Right renal cortex interstitium (tissue), 3 donors: Measurements from ENCODE around the gene ATF6. TPM values are rescaled to one million over a fixed set of nuclear protein-coding genes. Genes with fewer than 3 reads are reported as not detected.

Experiments used
- DNase-seq, 3 donors: peaks; one replicate each; pipeline ENCODE4 v3.0.0-alpha.2; 2013; ENCODE audit warnings: low read depth in 3 of 3, low spot score in 2 of 3
- polyA plus RNA-seq, 3 donors: library from polyadenylated mRNA; unstranded; fragments of 120-200 nt; gene quantifications; one replicate each; pipeline ENCODE4 v1.2.1, GENCODE V29; 2013; ENCODE audit not compliant: insufficient read length in 3 of 3

The ATF6 gene
- polyA plus RNA-seq, 3 donors, result 34.2 to 36.0 (median 35.0) TPM

DNA sequence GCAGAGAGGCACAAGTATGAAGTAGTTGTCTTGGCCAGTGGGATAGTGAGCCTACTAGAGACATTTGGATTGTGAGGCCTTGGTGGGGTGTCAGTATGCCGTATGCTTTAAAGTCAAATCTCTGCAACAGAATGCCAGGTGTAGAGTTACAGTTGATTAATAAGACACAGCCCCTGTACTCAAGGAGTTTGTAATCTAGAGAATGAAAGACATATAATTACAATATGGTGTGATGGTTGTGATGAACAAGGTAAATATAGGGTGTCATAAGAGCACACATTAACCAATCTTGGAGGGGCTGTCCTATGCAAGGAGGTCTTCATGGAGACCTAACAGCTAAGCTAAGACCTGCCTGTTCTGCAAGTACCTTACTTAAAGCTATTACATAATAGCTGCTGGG lies 113.1 kb downstream of the ATF6 start:
- DNase-seq, result no peak

DNA sequence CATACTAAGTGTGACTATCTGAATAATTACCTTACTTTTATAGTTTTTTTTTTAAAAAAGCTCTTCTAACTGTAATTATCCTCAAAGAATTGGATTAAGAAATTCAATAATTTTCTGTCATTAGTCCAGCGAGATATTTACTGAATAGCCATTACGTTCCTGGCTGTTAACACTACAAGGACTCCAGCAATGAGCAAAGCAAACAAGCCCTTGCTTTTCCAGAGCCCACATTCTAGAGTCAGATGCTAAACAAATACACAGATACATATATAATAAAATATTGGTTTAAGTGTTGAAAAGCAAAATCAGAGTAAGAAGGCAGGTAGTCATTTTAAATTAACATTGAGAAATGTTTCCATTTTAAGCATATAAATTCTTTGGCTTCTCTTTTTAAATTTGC lies 118.4 kb downstream of the ATF6 start:
- DNase-seq, result no peak

DNA sequence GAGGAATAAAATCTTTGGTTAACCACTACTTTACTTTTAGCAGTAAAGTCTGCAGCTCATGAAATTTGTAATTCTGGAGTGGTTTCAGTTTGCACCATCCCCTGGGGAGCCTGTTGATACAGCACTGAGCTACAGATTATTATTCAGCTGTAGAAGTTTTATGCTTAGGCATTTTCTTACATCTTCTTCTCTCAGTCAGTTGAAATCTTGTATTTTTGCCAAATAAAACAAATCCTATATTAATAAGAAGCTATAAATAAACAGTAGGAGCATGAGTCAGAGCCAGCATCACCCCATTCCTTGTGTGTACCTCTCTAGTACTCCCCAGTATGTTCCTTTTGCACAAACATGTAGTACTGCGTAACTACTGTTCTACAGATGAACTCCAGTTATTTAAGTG lies 118.9 kb downstream of the ATF6 start:
- no peak for DNase-seq

DNA sequence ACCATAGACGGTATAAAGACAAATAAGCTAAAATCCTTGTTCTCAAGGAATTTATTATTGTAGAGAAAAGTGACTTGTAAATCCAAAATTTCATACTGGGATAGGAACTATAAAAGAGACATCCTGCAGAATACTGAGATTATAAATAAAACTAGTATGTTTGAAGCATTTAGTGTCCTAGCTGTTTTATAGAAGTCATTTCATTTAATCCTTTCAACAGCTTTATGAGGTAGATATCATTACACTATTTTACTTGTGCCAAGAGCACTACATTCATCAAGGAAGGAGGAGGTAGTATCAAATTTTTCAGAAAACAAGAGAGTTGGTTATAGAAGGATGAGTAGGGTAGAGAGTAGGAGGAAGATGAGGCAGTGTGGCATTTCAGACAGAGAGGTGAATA lies 119.6 kb downstream of the ATF6 start:
- DNase-seq, result no peak

DNA sequence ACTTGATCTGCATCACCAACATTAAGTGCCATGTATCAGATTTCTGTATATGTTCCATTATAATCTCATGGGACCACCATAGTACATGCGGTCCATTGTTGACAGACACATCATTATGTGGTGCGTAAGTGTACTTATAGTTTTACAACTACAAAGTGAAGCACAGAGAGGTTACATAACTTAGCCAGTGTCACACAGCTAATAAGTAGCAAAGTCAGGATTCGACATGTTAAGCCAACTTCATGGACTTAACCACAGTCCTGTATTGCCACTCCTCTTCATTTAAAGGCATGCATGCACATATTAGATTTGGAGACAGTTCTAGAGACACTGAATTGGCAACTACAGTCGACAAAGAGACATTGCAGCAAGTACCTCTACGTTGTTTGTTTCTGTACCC lies 120.5 kb downstream of the ATF6 start:
- no peak for DNase-seq

DNA sequence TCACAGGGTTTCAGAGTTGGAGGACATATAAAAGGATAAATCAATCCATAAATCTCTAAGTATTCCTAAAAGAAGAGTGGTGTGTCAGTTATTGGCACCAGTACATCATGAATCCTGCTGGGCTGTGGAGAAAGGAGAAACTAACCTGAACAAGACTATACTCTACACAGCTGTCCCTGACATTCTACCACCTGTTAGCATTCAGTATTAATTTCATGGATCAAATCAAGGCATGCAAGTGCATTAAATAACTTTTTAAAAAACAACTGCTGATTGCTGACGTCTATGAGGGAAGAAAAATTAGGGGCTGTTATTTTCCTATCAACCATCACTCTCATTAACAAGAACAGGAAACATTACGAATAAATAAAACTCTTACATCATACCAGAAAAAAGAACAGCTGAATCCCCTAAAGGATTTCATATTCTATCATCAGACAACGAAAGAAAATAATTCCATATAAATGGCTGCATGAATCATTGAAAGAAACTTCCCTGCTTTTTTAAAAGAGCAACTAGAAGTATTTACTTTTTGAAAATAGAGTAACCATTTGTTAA lies 121.7 kb downstream of the ATF6 start:
- no peak for DNase-seq

DNA sequence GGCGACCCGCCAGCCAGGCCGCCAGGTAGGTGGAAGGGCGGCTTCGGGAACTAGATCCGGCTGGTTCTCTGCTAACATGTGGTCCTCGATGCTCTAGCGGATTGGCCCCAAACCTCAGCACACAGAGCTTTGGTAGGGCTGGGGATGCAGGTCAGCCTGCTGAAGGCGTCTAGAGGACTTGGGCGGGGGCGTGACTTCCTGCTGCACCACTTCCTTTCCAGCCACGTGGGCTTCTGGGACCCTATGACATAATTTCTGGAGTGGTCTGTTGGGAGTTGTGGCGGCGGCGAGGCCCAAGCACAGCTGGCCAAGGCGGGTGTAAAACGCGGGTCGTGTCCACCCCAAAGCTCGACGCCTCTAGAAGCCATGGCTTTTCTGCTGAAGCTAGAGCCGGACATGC lies 124.5 kb downstream of the ATF6 start:
- no peak for DNase-seq

DNA sequence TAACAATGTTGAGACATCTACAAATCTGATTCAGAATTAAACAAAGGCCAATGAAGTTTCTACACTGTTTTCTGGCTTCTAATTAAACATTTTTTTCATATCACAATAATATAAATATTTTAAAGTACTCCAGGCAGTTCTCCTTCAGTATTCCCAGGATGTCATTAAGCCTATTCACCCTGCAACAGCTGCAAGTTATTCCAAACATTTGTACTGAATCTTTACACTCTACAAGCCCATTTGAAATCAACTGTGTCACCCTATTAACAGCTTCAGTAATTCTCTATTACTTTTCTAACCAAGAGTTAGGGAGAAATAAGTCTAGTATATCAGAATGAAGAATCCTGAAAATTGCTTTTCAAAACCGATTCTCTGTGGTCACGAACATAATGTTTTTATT lies 133.0 kb downstream of the ATF6 start:
- no peak for DNase-seq

DNA sequence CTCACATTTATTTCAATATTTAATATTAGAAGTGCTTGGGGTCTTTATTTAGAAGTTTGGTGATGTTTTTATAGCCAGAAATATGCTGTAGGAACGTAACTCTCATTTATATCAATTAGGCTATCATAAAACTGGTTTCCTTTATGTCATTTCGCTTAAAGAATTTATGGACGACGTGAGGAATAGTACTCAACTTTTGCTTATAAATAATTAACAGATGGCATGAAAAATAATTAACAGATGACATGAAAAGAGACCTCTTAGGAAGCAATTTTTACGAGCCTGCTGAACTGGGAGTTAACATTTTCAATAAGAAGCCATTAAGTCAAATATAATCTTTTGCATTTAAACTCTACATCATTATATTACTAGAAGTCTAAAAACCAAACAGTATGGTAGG lies 134.0 kb downstream of the ATF6 start:
- no peak for DNase-seq

DNA sequence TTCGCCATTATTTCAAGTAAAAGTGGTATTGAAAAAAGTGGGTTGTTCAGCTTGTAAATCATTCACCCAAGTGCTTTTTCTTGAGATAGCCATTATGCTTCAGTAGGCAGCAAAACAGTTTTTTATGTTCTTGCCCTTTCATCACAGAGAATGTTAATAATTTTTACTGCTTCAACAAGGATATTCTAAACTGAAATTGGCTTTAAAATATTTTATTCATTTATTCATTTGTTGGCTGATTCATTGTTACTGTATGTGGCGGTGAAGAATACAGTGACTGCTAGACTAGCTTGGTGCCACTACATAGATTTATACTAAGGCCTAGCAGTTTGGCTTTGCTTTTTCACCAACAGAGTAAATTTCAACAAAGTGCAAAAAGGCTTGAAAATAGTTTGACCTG lies 136.1 kb downstream of the ATF6 start:
- DNase-seq, result no peak

DNA sequence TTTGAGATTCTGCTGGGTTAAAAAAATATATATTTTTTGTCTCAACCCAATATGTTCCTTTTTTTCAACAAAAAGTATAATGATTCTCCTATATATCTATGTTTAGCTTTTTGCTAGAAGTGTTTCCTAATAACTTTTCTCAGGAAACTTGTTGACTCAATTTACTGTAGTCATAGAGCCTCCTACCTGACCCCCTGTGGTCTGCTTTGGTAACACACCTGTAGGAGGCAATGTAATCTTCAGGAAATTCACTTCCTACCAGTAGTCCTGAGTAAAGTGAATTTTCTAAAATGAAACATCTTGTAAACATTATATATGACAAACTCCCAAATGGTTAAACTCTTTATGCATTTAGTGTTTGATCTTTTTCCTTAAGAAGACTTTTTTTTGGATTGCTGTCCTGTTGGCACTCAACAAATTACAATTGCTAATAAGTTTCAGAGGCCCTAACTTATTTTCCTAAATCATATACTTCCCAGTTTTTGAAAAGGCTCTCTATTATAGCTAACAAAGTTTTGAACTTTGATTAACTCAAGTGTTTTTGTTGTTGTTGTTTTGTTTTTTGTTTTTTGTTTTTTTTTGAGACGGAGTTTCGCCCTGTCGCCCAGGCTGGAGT lies 139.3 kb downstream of the ATF6 start:
- DNase-seq, result no peak

DNA sequence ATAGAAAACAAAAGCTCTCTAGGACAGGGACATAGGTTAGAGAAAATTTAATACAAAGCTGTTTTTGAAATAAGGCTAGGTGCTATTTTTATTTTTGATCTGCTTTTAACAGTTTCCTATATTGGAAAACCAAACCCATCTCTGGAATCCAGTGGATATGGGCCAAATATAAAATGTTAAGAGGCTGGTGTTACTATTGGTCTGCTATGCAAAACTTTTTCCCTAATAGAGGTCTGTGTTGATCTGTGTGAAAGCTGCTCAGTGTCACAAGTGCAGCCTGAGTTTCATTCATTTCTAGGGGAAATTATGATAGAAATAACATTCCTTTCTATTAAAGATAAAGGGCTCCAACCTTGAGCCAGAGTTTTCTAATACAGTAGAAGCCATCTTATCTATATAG lies 141.1 kb downstream of the ATF6 start:
- no peak for DNase-seq

DNA sequence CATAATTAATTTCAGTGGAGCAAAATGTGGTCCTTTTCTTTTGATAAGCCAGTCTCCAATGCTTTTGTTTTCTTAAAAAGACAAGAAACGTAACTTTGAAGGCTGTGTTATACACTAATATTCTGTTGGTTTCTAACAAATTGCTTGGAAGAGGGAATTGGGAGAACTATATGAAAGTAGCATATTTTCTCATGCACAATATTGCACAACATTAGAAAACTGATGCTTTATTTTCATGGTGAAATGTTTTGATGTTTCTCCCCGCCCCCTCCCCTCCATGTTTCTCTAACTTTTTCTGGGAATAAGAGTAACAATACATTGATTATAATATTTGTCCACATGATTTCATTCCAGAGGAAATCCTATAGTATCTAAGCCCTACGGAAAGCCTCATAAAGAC lies 142.1 kb downstream of the ATF6 start:
- DNase-seq, result no peak

DNA sequence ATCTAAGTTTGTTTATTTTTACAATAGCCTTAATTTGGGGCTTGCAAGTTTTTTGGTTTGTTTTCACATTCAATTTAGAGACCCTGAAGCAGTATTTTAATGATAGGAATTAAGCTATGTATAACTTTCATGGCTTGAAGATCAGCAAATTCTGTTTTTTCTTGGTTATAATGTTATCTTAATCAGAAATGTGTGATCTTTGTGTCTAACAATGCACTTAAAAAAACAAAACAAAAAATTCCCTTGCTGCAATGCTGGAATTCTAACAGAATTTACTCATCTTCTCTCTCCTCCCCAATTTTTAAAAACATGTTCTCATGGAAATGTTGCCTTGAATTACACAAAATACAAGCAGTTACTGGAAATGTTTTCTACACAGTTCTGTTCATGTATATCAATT lies 144.5 kb downstream of the ATF6 start:
- DNase-seq, result no peak

DNA sequence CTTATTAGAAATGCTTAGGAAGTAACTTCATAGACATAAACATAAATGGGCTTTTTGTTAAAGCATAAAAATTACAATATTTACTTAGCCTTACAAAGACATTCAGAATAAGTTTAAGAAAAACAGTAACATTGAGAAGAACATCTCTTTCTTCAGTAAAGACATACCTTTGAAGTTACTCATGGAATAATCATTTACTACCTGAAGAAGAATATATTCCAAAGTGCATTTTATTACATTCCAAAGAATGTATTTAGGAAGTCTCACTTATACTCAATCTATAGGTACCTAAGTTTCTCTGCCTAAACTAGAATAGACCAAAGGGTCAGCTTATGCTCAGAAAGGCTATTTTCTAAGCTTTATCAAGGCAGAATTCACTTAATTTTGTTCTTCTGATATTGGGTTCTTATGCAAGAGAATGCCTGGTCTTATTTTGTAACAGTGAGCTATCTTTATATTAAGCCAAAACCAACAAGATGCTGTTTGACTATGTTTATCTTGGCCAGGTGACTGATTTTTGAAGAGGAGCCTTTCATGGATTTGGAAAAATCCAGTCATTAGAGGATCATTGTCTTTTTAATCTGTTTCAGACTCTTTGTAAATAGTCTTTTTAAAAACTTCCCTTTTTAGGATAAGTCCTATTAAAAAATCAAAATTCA lies 147.5 kb downstream of the ATF6 start:
- no peak for DNase-seq

DNA sequence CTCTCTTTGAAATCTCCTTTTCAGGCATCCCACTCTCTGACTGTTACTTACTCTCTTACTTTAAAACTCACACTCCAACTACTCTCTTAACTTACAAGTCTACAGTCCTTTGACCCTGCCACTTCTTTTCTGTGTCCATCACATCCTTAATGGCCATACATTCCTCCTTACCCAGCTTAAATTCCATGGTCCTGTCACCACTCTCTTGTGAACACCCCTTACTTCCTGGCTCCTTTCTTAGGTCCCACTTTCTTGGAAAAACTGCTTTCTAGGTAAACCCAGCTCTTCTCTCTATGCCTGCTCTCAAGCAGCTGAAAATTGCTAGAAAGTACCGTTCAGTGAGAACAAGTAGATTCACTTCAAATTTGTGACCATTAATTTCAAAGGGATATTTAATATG lies 148.5 kb downstream of the ATF6 start:
- DNase-seq, result no peak

DNA sequence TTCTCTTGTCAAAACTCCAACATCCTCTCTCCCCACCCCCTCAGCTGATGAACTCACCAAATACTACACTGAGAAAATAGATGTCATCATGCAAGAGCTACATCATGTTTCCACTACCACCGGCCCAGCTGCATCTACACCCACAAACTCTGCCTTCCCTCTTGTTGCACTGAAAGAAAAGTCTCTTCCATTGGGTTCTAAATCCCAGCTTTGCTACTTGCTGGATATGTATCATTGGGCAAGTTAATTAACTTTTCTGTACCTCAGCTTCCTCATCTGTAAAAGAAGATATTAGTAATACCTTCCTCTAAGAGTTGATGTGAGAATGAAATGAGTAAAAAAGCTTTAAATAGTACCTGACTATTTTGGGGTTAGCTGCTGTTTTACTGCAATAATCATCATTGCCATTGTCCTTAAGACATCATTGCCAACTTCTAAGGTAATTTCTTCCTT lies 149.0 kb downstream of the ATF6 start:
- DNase-seq, result no peak

DNA sequence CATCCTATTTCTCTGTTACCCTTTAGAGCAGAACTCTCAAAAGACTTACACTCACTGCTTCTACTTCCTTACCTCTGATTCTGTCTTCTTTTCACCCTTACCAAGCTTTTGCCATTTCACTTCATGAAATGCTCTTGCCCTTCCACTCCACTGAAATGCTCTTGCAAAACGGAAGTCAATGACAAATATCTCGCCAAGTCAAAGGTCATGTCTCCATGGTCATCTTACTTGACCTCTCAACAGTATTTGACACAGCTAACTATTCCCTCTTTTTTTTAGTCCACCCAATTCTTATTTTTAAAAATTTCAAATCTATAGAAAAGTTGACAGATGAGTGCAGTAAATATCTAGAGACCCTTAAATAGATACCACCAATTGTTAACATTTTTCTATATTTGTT lies 149.9 kb downstream of the ATF6 start:
- no peak for DNase-seq

DNA sequence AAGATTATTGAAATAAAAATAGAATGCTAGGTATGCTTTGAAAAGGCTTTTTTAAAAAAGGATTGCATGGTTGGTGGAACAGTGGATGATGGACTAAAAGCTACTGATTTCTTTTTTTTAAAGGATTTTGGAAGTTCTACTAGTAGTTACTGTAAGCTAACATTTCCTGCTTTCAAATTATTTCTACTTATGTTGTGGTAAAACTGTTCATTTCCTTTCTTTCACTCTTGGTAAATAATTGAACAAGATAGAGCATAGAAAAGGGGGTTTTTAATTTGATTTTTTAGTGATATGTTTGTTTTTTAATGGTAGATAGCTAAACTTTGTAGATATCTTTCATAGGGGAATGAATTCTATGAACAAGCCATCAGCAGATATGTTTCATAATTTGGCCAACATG lies 153.1 kb downstream of the ATF6 start:
- DNase-seq, result no peak

DNA sequence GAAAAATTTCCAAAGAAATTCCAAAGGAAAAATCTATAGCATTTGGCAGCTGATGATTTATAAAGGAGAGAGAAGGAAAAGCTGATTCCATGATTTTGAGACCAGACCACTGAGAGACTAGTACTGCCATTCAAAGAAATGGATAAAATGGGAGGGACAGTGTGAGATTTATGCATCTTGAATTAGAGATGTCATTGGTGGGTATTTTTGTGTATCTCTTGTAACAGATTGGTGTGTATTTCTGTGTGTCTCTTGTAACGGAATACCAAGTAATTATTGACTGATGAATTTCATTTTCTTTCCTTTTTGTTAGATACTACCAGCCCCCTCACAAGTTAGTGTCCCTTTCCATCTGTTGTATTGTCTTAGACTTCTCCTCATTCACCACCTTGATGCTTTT lies 155.4 kb downstream of the ATF6 start:
- no peak for DNase-seq

DNA sequence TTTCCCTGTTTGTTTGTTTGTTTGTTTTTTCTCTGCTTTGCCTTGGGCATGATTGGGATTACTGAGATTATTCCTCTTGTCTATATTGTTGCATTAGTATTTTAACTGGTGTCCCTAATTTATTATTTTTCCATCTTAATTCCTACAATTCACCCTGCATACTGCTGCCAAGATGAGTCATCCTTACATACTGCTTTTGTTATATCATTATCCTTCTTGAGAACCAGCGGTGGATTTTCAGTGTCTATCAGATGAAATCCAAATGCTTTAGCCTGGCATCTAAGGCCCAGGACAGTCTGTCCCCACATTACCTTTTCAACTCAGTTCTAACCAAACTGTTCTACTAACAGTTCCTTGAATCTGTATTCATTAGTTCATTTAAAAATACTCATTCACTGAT lies 155.9 kb downstream of the ATF6 start:
- no peak for DNase-seq

DNA sequence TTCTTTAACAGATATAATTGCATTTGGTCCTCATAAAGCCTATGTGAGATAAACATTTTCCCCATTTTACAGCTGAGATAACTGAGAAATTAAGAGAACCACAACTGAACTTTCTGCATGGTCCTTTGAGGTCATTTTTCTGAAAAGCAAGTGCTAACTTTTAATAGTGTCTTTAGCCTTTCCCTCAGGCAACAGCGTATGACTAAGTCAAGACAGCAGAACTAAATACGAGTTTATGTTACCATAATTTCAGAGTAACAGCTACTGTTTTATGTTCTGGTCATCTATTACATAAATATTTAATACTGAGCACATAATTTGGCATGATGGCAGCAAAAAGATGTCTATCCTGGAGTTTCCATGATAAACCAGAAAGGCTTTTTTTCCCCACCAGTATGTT lies 161.9 kb downstream of the ATF6 start:
- DNase-seq, result no peak

DNA sequence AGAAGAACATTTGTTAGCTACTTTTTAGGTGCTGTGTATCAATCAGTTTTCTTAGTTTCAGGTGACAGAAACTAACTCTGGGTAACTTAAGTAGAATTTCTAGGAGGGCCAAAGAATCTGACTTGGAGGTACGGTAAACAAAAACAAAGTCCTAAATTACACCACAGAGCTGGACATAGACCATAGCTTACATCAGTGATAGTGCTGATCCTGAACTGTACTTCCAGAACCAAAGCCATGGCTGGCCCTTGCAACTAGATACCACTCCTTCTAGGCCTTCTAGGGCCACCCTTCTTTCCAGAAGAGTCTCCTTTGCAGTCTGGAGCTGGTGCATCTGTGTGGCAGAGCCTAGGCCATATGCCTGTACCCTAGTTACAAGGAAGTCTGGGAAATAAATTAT lies 163.0 kb downstream of the ATF6 start:
- DNase-seq, result no peak
